GM12878 (cell line): ENCODE results near the gene AQP9. TPM values are rescaled to one million over a fixed set of nuclear protein-coding genes. Genes with fewer than 3 reads are reported as not detected.

Experiments
- ATAC-seq: fragments of 200-7000 bp; cut with Tn5 transposase; 3 replicates; pipeline ENCODE4 v1.9.1; 2020; ENCODE audit warnings: mild to moderate bottlenecking, moderate library complexity
- BruUV-seq: library from RNA; stranded (reverse); fragments of 400-500 nt; replicated peaks from 2 replicates; lab custom pipeline; 2021; lab: Mats Ljungman, UMichigan
- CTCF ChIA-PET: fragments of 300-600 bp; sonication (Branson Sonifier 250); formaldehyde crosslinking; extraction: SDS; loops from one replicate; lab custom pipeline; 2021; ENCODE audit warnings: inconsistent platforms; lab: Yijun Ruan, JAX
- POLR2A ChIA-PET: fragments of 350-600 bp; formaldehyde crosslinking; extraction: SDS; loops from one replicate; lab custom pipeline; 2021; ENCODE audit warnings: inconsistent platforms; lab: Charles Lee
- RAD21 ChIA-PET: fragments of 300-600 bp; sonication (Branson Sonifier 250); formaldehyde crosslinking; loops from one replicate; lab custom pipeline; 2023; ENCODE audit warnings: antibody characterized with exemption; ENCODE audit not compliant: unreplicated experiment; lab: Charles Lee
- SMC1A ChIA-PET: fragments of 300-600 bp; sonication (Branson Sonifier 250); formaldehyde crosslinking; loops from one replicate; lab custom pipeline; 2023; ENCODE audit not compliant: unreplicated experiment, uncharacterized antibody; lab: Charles Lee
- DNase-seq: peaks from one replicate; pipeline ENCODE4 v3.0.0-alpha.2; 2011; ENCODE audit warnings: low read depth, low spot score
- FAIRE-seq: peaks from 3 replicates; lab custom pipeline; 2011; peaks lifted over from hg19 to GRCh38; lab: Jason Lieb, UNC
- H2AFZ ChIP-seq: 2 replicates; pipeline ENCODE4 v1.6.0; 2011; ENCODE audit warnings: low read depth, low read length, control low read depth; ENCODE audit not compliant: control insufficient read depth
- H3K27ac ChIP-seq: 2 replicates; pipeline ENCODE4 v1.5.1; 2011; ENCODE audit warnings: control low read depth; ENCODE audit not compliant: control insufficient read depth, insufficient read depth
- H3K27me3 ChIP-seq, 2 experiments: replicated peaks in 1 of 2; 2 replicates each; pipeline versions ENCODE4 v1.6.0 to v1.6.1; 2011; ENCODE audit warnings: low read length in 1 of 2; ENCODE audit not compliant: control insufficient read depth in 2 of 2, insufficient read depth in 2 of 2
- H3K36me3 ChIP-seq, 2 experiments: 2 replicates each; pipeline ENCODE4 v1.5.1; 2011; ENCODE audit warnings: low read length in 1 of 2; ENCODE audit not compliant: control insufficient read depth in 2 of 2, insufficient read depth in 2 of 2
- H3K4me1 ChIP-seq: 2 replicates; pipeline ENCODE4 v1.6.1; 2011; ENCODE audit warnings: mild to moderate bottlenecking, low read length, moderate library complexity, mixed read lengths; ENCODE audit not compliant: control insufficient read depth, insufficient read depth
- H3K4me2 ChIP-seq: 2 replicates; pipeline ENCODE4 v1.6.0; 2011; ENCODE audit warnings: control low read depth; ENCODE audit not compliant: control insufficient read depth, insufficient read depth
- H3K4me3 ChIP-seq: fragments of 200-600 bp; sonication (generic); 2 replicates; pipeline ENCODE4 v1.5.1; 2016
- H3K79me2 ChIP-seq: 2 replicates; pipeline ENCODE4 v1.6.0; 2011; ENCODE audit warnings: low read length; ENCODE audit not compliant: control insufficient read depth, insufficient read depth
- H3K9ac ChIP-seq: 2 replicates; pipeline ENCODE4 v1.8.0; 2011; ENCODE audit warnings: low read length, control low read depth, mixed read lengths; ENCODE audit not compliant: control insufficient read depth, insufficient read depth
- H3K9me3 ChIP-seq: replicated peaks from 3 replicates; pipeline ENCODE4 v1.5.1; 2011; ENCODE audit warnings: mild to moderate bottlenecking, low read length; ENCODE audit not compliant: control insufficient read depth, insufficient read depth
- H4K20me1 ChIP-seq: 2 replicates; pipeline ENCODE4 v1.6.0; 2011; ENCODE audit not compliant: control insufficient read depth, insufficient read depth
- ASH2L ChIP-seq: fragments of 300-600, 200-600 bp; sonication (generic); IDR thresholded peaks from 2 replicates; pipeline ENCODE4 v1.6.1; 2017; ENCODE audit warnings: low read depth, mild to moderate bottlenecking, borderline replicate concordance
- CHD1 ChIP-seq: IDR thresholded peaks from 2 replicates; pipeline ENCODE4 v1.6.1; 2012; ENCODE audit warnings: low read depth, low read length, improper control_type of control experiment
- IKZF2 ChIP-seq, 2 experiments: fragments of 450-650 bp; IDR thresholded peaks; 2 replicates each; pipeline ENCODE4 v1.6.1; 2017; ENCODE audit warnings: mild to moderate bottlenecking in 2 of 2, moderate library complexity in 2 of 2
- SREBF2 ChIP-seq: IDR thresholded peaks from 2 replicates; pipeline ENCODE4 v1.6.1; 2012; ENCODE audit warnings: mild to moderate bottlenecking, low read length
- WGBS: methylation state at CpG from one replicate; pipeline ENCODE4 v1.1.6; 2016; ENCODE audit warnings: low lambda C conversion rate; ENCODE audit not compliant: insufficient replicate concordance, insufficient coverage; ENCODE audit errors: missing lambda C conversion rate; 5-methylcytosine and 5-hydroxymethylcytosine counted together
- in situ Hi-C: fragments of 300-500 bp; cut with MboI; formaldehyde crosslinking; loops from 9 replicates; pipeline ENCODE4 v1.14.3; 2018; ENCODE audit warnings: mixed read lengths
- intact Hi-C: fragments of 100-400 bp; cut with micrococcal nuclease; formaldehyde crosslinking; loops from one replicate; pipeline ENCODE4 v1.14.2; 2022; ENCODE audit not compliant: unreplicated experiment
- polyA plus RNA-seq, 11 experiments: library from polyadenylated mRNA; depleted of rRNA in 4 of 11; unstranded in 6 of 11; stranded (reverse) in 5 of 11; fragments of >200 nt; fragmentation: Nextera tagmentation in 4 of 11; fragmentation: Illumina TruSeq in 1 of 11; extraction: Ambion mirVana in 4 of 11; extraction: Trizol in 1 of 11; gene quantifications; 1 replicate in 1 of 11; 2 replicates in 10 of 11; pipeline versions ENCODE4 v1.2.1 to v1.2.3, GENCODE V29; 2011 to 2016; ENCODE audit warnings: inconsistent platforms in 2 of 11, missing spikeins in 2 of 11, low read depth in 1 of 11
- total RNA-seq, 4 experiments: library from RNA; depleted of rRNA in 3 of 4; stranded (reverse); fragments of >200 nt in 3 of 4; fragmentation: Illumina TruSeq in 1 of 4; extraction: Trizol in 1 of 4; gene quantifications; 2 replicates each; pipeline versions ENCODE4 v1.2.1 to v1.2.3, GENCODE V29; 2013 to 2021
- TF ChIP-seq, protein P1 (sequence below): IDR thresholded peaks from 2 replicates; pipeline ENCODE4 v1.6.1; 2012; ENCODE audit warnings: improper control_type of control experiment, low read depth, low read length; ENCODE audit not compliant: insufficient replicate concordance

The AQP9 gene
- total and polyA plus RNA-seq, 10 of the 15 experiments (the other 5 are each of a cell fraction or from before 2014, with no cell fraction given), result 0.05 to 3.0 (median 0.22) TPM

- in situ Hi-C loops (loop anchor here (10.0 kb wide), 2 partner anchors 1271 to 1301 kb away; no protein-coding TSS in a partner anchor), intact Hi-C loops (loop anchor here (10.0 kb wide), 2 partner anchors 671 to 731 kb away; no protein-coding TSS in a partner anchor)
- DNase-seq (no peak), FAIRE-seq (no peak), ATAC-seq (no peak)
- ChIA-PET RAD21 (no interaction called here), CTCF (interaction anchor here (0.7 to 1.2 kb wide), 2 partner anchors 7 to 46 kb away, joined by 3 to 4 read pairs; no protein-coding TSS in a partner anchor), SMC1A (interaction anchor here (0.7 to 1.6 kb wide), 4 partner anchors 9 to 1283 kb away, joined by 3 to 4 read pairs (median 4); no protein-coding TSS in a partner anchor), POLR2A (no interaction called here)
- 83% methylated on average over 2 of the region's 2 CpGs for WGBS
- Histone ChIP-seq H3K4me3 (no peak overlapping the region), H3K79me2 (no peaks in the 10 kb centered on the region), H3K27me3 (no peaks in the 10 kb centered on the region), H3K9ac (no peak overlapping the region), H3K36me3 (no peaks in the 10 kb centered on the region), H4K20me1 (no peaks in the 10 kb centered on the region), H3K4me1 (no peaks in the 10 kb centered on the region), H3K4me2 (no peak overlapping the region), H3K27ac (no peak overlapping the region), H2AFZ (no peak overlapping the region), H3K9me3 (no peaks in the 10 kb centered on the region)
- BruUV-seq, result no TSS peak
- no peak for TF ChIP-seq IKZF2 (IDR thresholded peaks at IDR 0.05)
- TF ChIP-seq, protein P1, sequence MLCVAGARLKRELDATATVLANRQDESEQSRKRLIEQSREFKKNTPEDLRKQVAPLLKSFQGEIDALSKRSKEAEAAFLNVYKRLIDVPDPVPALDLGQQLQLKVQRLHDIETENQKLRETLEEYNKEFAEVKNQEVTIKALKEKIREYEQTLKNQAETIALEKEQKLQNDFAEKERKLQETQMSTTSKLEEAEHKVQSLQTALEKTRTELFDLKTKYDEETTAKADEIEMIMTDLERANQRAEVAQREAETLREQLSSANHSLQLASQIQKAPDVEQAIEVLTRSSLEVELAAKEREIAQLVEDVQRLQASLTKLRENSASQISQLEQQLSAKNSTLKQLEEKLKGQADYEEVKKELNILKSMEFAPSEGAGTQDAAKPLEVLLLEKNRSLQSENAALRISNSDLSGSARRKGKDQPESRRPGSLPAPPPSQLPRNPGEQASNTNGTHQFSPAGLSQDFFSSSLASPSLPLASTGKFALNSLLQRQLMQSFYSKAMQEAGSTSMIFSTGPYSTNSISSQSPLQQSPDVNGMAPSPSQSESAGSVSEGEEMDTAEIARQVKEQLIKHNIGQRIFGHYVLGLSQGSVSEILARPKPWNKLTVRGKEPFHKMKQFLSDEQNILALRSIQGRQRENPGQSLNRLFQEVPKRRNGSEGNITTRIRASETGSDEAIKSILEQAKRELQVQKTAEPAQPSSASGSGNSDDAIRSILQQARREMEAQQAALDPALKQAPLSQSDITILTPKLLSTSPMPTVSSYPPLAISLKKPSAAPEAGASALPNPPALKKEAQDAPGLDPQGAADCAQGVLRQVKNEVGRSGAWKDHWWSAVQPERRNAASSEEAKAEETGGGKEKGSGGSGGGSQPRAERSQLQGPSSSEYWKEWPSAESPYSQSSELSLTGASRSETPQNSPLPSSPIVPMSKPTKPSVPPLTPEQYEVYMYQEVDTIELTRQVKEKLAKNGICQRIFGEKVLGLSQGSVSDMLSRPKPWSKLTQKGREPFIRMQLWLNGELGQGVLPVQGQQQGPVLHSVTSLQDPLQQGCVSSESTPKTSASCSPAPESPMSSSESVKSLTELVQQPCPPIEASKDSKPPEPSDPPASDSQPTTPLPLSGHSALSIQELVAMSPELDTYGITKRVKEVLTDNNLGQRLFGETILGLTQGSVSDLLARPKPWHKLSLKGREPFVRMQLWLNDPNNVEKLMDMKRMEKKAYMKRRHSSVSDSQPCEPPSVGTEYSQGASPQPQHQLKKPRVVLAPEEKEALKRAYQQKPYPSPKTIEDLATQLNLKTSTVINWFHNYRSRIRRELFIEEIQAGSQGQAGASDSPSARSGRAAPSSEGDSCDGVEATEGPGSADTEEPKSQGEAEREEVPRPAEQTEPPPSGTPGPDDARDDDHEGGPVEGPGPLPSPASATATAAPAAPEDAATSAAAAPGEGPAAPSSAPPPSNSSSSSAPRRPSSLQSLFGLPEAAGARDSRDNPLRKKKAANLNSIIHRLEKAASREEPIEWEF, result no peak
- TF ChIP-seq CHD1, result no peak
- TF ChIP-seq SREBF2, result no peak
- TF ChIP-seq ASH2L, result no peak
Observed at GRCh38 chr15:58224068-58224467, 85.9 kb downstream of the AQP9 start.
